GM23248 (cell line): ENCODE data around the gene XIAP. TPM values are rescaled to one million over a fixed set of nuclear protein-coding genes. Genes with fewer than 3 reads are reported as not detected.
"Not testable (repeated sequence)": the region's sequence is repeated elsewhere in the genome, so short reads cannot be mapped to it uniquely, and the experiment has no call there.

Experiments used
- DNase-seq: peaks from one replicate; pipeline ENCODE4 v3.0.0-alpha.2; 2015
- H2AFZ ChIP-seq: fragments of 200-600 bp; sonication (generic); 2 replicates; pipeline ENCODE4 v1.6.1; 2016; ENCODE audit warnings: antibody characterized with exemption
- H3F3A ChIP-seq: fragments of 200-600 bp; sonication (generic); 2 replicates; pipeline ENCODE4 v1.6.1; 2016; ENCODE audit warnings: mild to moderate bottlenecking, antibody characterized with exemption, mixed run types; ENCODE audit not compliant: insufficient read depth
- H3K27ac ChIP-seq: fragments of 200-600 bp; sonication (generic); 2 replicates; pipeline ENCODE4 v1.5.1; 2016; ENCODE audit warnings: mild to moderate bottlenecking
- H3K27me3 ChIP-seq: fragments of 200-600 bp; sonication (generic); replicated peaks from 2 replicates; pipeline ENCODE4 v1.6.1; 2016; ENCODE audit warnings: mild to moderate bottlenecking; ENCODE audit not compliant: insufficient read depth
- H3K36me3 ChIP-seq: fragments of 200-600 bp; sonication (generic); 2 replicates; pipeline ENCODE4 v1.6.1; 2016; ENCODE audit warnings: low read depth, mild to moderate bottlenecking
- H3K4me1 ChIP-seq: fragments of 200-600 bp; sonication (generic); 2 replicates; pipeline ENCODE4 v1.6.1; 2016; ENCODE audit warnings: mild to moderate bottlenecking; ENCODE audit not compliant: insufficient read depth
- H3K4me2 ChIP-seq: fragments of 200-600 bp; sonication (generic); one replicate; pipeline ENCODE4 v1.6.1; 2016; ENCODE audit warnings: mild to moderate bottlenecking; ENCODE audit not compliant: unreplicated experiment
- H3K4me3 ChIP-seq: fragments of 200-600 bp; sonication (generic); 2 replicates; pipeline ENCODE4 v1.5.1; 2016; ENCODE audit warnings: mild to moderate bottlenecking
- H3K79me2 ChIP-seq: fragments of 200-600 bp; sonication (generic); 2 replicates; pipeline ENCODE4 v1.6.1; 2016; ENCODE audit warnings: mild to moderate bottlenecking; ENCODE audit not compliant: insufficient read depth
- H3K9ac ChIP-seq: fragments of 200-600 bp; sonication (generic); 2 replicates; pipeline ENCODE4 v1.6.1; 2016; ENCODE audit warnings: mild to moderate bottlenecking
- H3K9me2 ChIP-seq: fragments of 200-600 bp; sonication (generic); 2 replicates; pipeline ENCODE4 v1.6.1; 2016; ENCODE audit warnings: mixed run types, mild to moderate bottlenecking, moderate library complexity; ENCODE audit not compliant: insufficient read depth
- H3K9me3 ChIP-seq: fragments of 200-600 bp; sonication (generic); one replicate; pipeline ENCODE4 v1.6.1; 2017; ENCODE audit warnings: low read depth
- H4K20me1 ChIP-seq: fragments of 200-600 bp; sonication (generic); 2 replicates; pipeline ENCODE4 v1.6.0; 2016; ENCODE audit not compliant: insufficient read depth
- EZH2 ChIP-seq: fragments of 200-600 bp; sonication (generic); IDR thresholded peaks from 2 replicates; pipeline ENCODE4 v1.6.1; 2018; ENCODE audit warnings: antibody characterized with exemption, mild to moderate bottlenecking; ENCODE audit not compliant: insufficient read depth, poor library complexity, severe bottlenecking
- EZH2phosphoT487 ChIP-seq: fragments of 200-600 bp; sonication (generic); IDR thresholded peaks from 2 replicates; pipeline ENCODE4 v1.6.1; 2018; ENCODE audit warnings: antibody characterized with exemption, moderate library complexity, mild to moderate bottlenecking, low read depth; ENCODE audit not compliant: insufficient read depth
- WGBS, 2 experiments: methylation state at CpG; one replicate each; pipeline ENCODE4 v1.1.6; 2015 to 2017; ENCODE audit warnings: low lambda C conversion rate in 2 of 2, low coverage in 1 of 2; ENCODE audit errors: missing lambda C conversion rate in 2 of 2; 5-methylcytosine and 5-hydroxymethylcytosine counted together
- in situ Hi-C: fragments of 300-500 bp; cut with MboI; formaldehyde crosslinking; loops from 2 replicates; pipeline ENCODE4 v1.15.0; 2020
- polyA plus RNA-seq: library from polyadenylated mRNA; unstranded; fragments of >200 nt; fragmentation: Nextera tagmentation; extraction: Ambion mirVana; gene quantifications from 2 replicates; pipeline ENCODE4 v1.2.1, GENCODE V29; 2016
- total RNA-seq: library from RNA; depleted of rRNA; stranded (reverse); fragments of >200 nt; shearing (Covaris generic); gene quantifications from 2 replicates; pipeline ENCODE4 v1.2.3, GENCODE V29; 2014

Gene XIAP
- total and polyA plus RNA-seq, 2 experiments from 2014 or later, result 17.3 to 19.7 TPM

DNA sequence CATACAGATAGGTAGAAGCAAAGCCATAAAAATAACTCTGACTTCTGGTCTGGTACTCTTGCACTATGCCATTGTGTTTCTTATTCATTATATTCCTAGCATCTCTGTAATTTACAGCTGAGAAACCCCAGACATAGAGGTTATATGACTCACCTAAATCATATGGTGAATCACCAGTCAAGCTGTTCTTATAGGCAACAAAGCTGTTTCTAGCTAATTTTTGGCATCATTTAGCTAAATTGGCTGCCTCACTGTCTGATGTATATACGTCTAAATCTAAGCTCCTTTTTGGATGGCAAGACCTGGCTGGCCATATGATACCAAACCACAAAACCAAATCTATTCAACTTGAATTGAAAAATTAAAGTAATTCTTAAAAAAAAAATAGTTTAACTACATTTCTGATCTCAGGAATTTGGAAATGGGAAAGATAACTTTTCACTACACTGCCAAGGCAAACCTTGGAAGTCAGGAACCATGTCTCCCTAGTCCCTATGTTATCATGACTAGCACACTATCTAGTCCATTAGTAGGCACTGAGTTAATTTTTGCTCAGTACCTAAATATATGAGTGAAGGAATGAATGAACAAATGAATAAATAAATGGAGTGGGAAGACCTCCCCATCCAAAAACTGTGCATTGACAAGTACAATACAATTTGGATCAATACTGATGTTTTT, 60.4 kb downstream of the XIAP start:
- Histone ChIP-seq H2AFZ (no peak overlapping the region), H3K36me3 (no peaks in the 10 kb centered on the region), H3K27me3 (no peaks in the 10 kb centered on the region), H4K20me1 (no peaks in the 10 kb centered on the region), H3K27ac (peak overlapping the region; percentile 33; the same call in 1 of the 2 replicates), H3K9me3 (no peaks in the 10 kb centered on the region), H3F3A (no peaks in the 10 kb centered on the region), H3K9ac (no peak overlapping the region), H3K4me2 (peak overlapping the region; percentile 42), H3K4me3 (no peak overlapping the region), H3K4me1 (peaks cover 6% of the 10 kb centered on the region; the same call in 1 of the 2 replicates), H3K9me2 (no peaks in the 10 kb centered on the region), H3K79me2 (no peaks in the 10 kb centered on the region)
- 0% methylated on average over 1 of the region's 1 CpG for WGBS, 2 experiments
- TF ChIP-seq EZH2phosphoT487, result no peak
- TF ChIP-seq EZH2, result no peak
- DNase-seq, result peak; percentile 75
- in situ Hi-C loops, result no loop called here

DNA sequence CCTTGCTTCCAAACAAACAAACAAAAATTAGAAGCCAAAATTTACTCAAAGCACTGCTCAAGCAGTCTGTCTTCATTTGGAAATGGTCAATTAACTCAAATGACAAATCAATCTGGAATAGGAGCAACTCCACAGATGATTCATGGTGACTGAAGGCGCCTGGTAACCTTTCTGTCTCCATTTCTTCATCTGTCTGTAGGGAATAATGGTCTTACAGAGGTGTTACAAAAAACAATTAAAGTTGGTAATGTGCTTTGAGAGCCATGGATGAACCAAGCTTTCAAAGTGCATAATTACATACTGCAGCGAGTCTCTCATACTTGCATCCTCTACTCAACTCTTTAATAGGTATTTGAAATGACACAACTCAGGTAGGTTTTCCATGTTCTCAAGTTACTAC, 63.4 kb downstream of the XIAP start:
- Histone ChIP-seq H3K27ac (no peak overlapping the region), H3K36me3 (no peaks in the 10 kb centered on the region), H3K79me2 (no peaks in the 10 kb centered on the region), H4K20me1 (no peaks in the 10 kb centered on the region), H3K4me3 (no peak overlapping the region), H3F3A (no peaks in the 10 kb centered on the region), H3K27me3 (no peaks in the 10 kb centered on the region), H3K9me3 (no peaks in the 10 kb centered on the region), H3K4me2 (no peak overlapping the region), H2AFZ (no peak overlapping the region), H3K9me2 (no peaks in the 10 kb centered on the region), H3K9ac (no peak overlapping the region), H3K4me1 (peaks cover 6% of the 10 kb centered on the region; the same call in 1 of the 2 replicates)
- peak; percentile 13 for DNase-seq
- 78 to 91% methylated on average over 2 of the region's 2 CpGs for WGBS, 2 experiments
- TF ChIP-seq EZH2 (no peak), EZH2phosphoT487 (no peak)
- in situ Hi-C loops, result no loop called here

DNA sequence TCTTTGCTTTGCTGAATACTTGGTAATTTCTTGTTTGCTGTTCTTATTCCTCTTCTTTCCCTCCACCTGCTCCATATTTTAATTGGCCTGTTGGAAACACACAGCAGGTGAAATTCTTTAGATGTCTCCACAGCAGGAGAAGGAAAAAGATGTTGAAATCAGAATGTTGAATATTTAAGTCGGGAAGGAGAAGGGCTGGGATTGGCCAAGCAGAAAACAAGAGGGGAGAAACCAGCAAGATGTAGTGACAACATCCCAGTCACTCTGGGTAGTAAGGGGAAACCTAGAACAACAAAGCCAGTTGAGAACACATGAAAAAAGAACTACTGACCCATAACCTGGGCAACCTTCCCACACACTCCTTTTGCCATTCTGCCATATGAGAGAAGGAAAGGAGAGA, 64.3 kb downstream of the XIAP start:
- no peak overlapping the region for H3K4me2 ChIP-seq
- DNase-seq, result no peak
- no peaks in the 10 kb centered on the region for H4K20me1 ChIP-seq
- no peaks in the 10 kb centered on the region for H3K27me3 ChIP-seq
- H3K27ac ChIP-seq, result no peak overlapping the region
- in situ Hi-C loops, result no loop called here
- no peaks in the 10 kb centered on the region for H3K79me2 ChIP-seq
- 90 to 95% methylated on average over 1 of the region's 1 CpG for WGBS, 2 experiments
- no peaks in the 10 kb centered on the region for H3K9me2 ChIP-seq
- no peak overlapping the region for H2AFZ ChIP-seq
- no peak overlapping the region for H3K4me3 ChIP-seq
- TF ChIP-seq EZH2phosphoT487 (no peak), EZH2 (no peak)
- no peaks in the 10 kb centered on the region for H3K9me3 ChIP-seq
- H3K36me3 ChIP-seq, result no peaks in the 10 kb centered on the region
- H3K9ac ChIP-seq, result no peak overlapping the region
- H3K4me1 ChIP-seq, result peaks cover 6% of the 10 kb centered on the region; the same call in 1 of the 2 replicates
- H3F3A ChIP-seq, result no peaks in the 10 kb centered on the region

DNA sequence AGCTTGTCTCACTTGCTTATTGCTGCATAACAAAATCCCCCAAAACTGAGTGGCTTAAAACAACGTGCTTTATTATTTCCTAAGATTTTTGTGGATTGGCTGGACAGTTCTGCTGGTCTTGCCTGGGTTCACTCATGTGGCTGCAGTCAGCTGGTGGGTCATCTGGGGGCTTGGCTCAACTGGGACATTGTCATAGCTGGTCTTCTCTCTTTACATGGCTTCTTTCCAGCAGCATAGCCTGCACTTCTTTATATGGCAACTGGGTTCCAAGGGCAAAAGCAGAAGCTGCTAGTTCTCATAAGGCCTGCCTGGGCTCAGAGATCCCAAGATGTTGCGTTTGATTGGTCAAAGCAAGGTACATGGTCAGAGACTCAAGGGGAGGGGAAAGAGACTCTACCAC, 68.0 kb downstream of the XIAP start:
- H3K79me2 ChIP-seq, result no peaks in the 10 kb centered on the region
- H2AFZ ChIP-seq, result no peak overlapping the region
- H3K9me3 ChIP-seq, result no peaks in the 10 kb centered on the region
- H3K27ac ChIP-seq, result no peak overlapping the region
- H3K4me2 ChIP-seq, result no peak overlapping the region
- 47 to 50% methylated on average over 2 of the region's 2 CpGs for WGBS, 2 experiments
- no peaks in the 10 kb centered on the region for H4K20me1 ChIP-seq
- H3K36me3 ChIP-seq, result no peaks in the 10 kb centered on the region
- no peak overlapping the region for H3K4me3 ChIP-seq
- H3F3A ChIP-seq, result no peaks in the 10 kb centered on the region
- no peaks in the 10 kb centered on the region for H3K4me1 ChIP-seq
- TF ChIP-seq EZH2, result no peak
- no peak for DNase-seq
- H3K9me2 ChIP-seq, result no peaks in the 10 kb centered on the region
- no peaks in the 10 kb centered on the region for H3K27me3 ChIP-seq
- in situ Hi-C loops, result no loop called here
- no peak overlapping the region for H3K9ac ChIP-seq

DNA sequence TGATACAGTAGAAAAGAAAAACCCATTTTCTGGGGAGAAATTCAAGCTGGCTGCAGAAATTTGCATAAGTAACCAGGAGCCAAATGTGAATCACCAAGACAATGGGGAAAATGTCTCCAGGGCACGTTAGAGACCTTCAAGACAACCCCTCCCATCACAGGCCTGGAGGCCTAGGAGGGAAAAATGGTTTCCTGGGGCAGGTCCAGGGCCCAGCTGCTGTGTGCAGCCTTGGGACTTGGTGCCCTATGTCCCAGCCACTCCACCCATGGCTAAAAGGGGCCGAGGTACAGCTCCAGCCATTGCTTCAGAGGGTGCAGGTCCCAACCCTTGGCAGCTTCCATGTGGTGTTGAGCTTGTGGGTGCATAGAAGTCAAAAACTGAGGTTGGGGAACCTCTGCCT, 72.2 kb downstream of the XIAP start:
- H3K36me3 ChIP-seq, H3K79me2 ChIP-seq, H3K4me1 ChIP-seq, H3K9me3 ChIP-seq, H3K27me3 ChIP-seq, H3K4me2 ChIP-seq, in situ Hi-C loops, H3K4me3 ChIP-seq, H4K20me1 ChIP-seq, H3K27ac ChIP-seq, H3K9ac ChIP-seq, H2AFZ ChIP-seq, H3K9me2 ChIP-seq, H3F3A ChIP-seq, DNase-seq: not testable (repeated sequence)
- 13 to 45% methylated on average over 2 of the region's 2 CpGs for WGBS, 2 experiments
